H1 (cell line): Measurements from ENCODE around the gene LDLRAD4. TPM values are rescaled to one million over a fixed set of nuclear protein-coding genes. Genes with fewer than 3 reads are reported as not detected.

Experiments
- CTCF ChIA-PET: fragments of 300-600 bp; sonication (Branson Sonifier 250); formaldehyde crosslinking; loops from one replicate; lab custom pipeline; 2021; ENCODE audit not compliant: partially characterized antibody; lab: Charles Lee
- POLR2A ChIA-PET: fragments of 300-600 bp; sonication (Branson Sonifier 250); formaldehyde crosslinking; loops from one replicate; lab custom pipeline; 2021; ENCODE audit warnings: inconsistent platforms; ENCODE audit not compliant: partially characterized antibody; lab: Charles Lee
- DNase-seq, 2 experiments: peaks; one replicate each; pipeline versions ENCODE4 v3.0.0 to v3.0.0-alpha.2; 2010 to 2022; ENCODE audit warnings: low spot score in 2 of 2, low read depth in 1 of 2, mixed read lengths in 1 of 2
- FAIRE-seq: peaks from 2 replicates; lab custom pipeline; 2011; peaks lifted over from hg19 to GRCh38; lab: Jason Lieb, UNC
- H2AFZ ChIP-seq: 2 replicates; pipeline ENCODE4 v1.8.1; 2012; ENCODE audit warnings: low read length, inconsistent platforms
- H2AK5ac ChIP-seq: 2 replicates; pipeline ENCODE4 v1.6.1; 2013; ENCODE audit warnings: low read depth, low read length
- H2BK120ac ChIP-seq: replicated peaks from 2 replicates; pipeline ENCODE3; 2013; ENCODE audit warnings: low read depth, low read length, inconsistent platforms
- H2BK12ac ChIP-seq: 2 replicates; pipeline ENCODE4 v1.6.1; 2013; ENCODE audit warnings: low read depth, low read length
- H2BK15ac ChIP-seq: 2 replicates; pipeline ENCODE4 v1.6.1; 2013; ENCODE audit warnings: low read length
- H2BK20ac ChIP-seq: 2 replicates; pipeline ENCODE4 v1.6.1; 2013; ENCODE audit warnings: low read length
- H2BK5ac ChIP-seq: 2 replicates; pipeline ENCODE4 v1.6.1; 2013; ENCODE audit warnings: low read depth, low read length
- H3K14ac ChIP-seq: 2 replicates; pipeline ENCODE4 v1.6.1; 2013; ENCODE audit warnings: inconsistent platforms; ENCODE audit not compliant: insufficient read length
- H3K18ac ChIP-seq: 2 replicates; pipeline ENCODE4 v1.6.1; 2013; ENCODE audit warnings: low read length; ENCODE audit errors: extremely low read depth
- H3K23ac ChIP-seq: 2 replicates; pipeline ENCODE4 v1.6.1; 2013; ENCODE audit warnings: inconsistent platforms; ENCODE audit not compliant: insufficient read length
- H3K23me2 ChIP-seq: 2 replicates; pipeline ENCODE4 v1.6.1; 2013; ENCODE audit warnings: low read depth, low read length
- H3K27ac ChIP-seq: 2 replicates; pipeline ENCODE4 v1.6.1; 2011; ENCODE audit warnings: low read depth, low read length, inconsistent platforms
- H3K27me3 ChIP-seq, 4 experiments: replicated peaks in 1 of 4; 1 replicate in 1 of 4; 2 replicates in 3 of 4; pipeline versions ENCODE4 v1.6.1 to v1.8.1; 2011 to 2013; ENCODE audit warnings: low read length in 3 of 4, mild to moderate bottlenecking in 3 of 4, inconsistent platforms in 2 of 4, mixed read lengths in 2 of 4, moderate library complexity in 1 of 4; ENCODE audit not compliant: control insufficient read depth in 3 of 4, insufficient read depth in 3 of 4; ENCODE audit errors: extremely low read depth in 1 of 4
- H3K36me3 ChIP-seq, 4 experiments: 2 replicates each; pipeline versions ENCODE4 v1.6.1 to v1.8.1; 2011 to 2013; ENCODE audit warnings: mild to moderate bottlenecking in 4 of 4, low read length in 3 of 4, moderate library complexity in 2 of 4, control low read depth in 1 of 4, inconsistent platforms in 1 of 4; ENCODE audit not compliant: insufficient read depth in 4 of 4, control insufficient read depth in 2 of 4
- H3K4ac ChIP-seq: replicated peaks from 2 replicates; pipeline ENCODE3; 2013; ENCODE audit warnings: low read length, low read depth, mixed read lengths, inconsistent platforms; ENCODE audit not compliant: insufficient read length
- H3K4me1 ChIP-seq, 4 experiments: replicated peaks in 1 of 4; 1 replicate in 1 of 4; 2 replicates in 3 of 4; pipeline versions ENCODE4 v1.6.1 to v1.8.1; 2011 to 2013; ENCODE audit warnings: low read length in 3 of 4, inconsistent platforms in 2 of 4, mixed read lengths in 1 of 4; ENCODE audit not compliant: insufficient read depth in 4 of 4, control insufficient read depth in 3 of 4
- H3K4me2 ChIP-seq, 2 experiments: 2 replicates each; pipeline versions ENCODE4 v1.6.1 to v1.8.1; 2011 to 2013; ENCODE audit warnings: low read depth in 2 of 2, low read length in 2 of 2, control low read depth in 1 of 2, inconsistent platforms in 1 of 2, mild to moderate bottlenecking in 1 of 2; ENCODE audit not compliant: insufficient read depth in 1 of 2
- H3K4me3 ChIP-seq, 4 experiments: fragments of 200-600, 300-600 bp in 1 of 4; sonication (generic), shearing (Covaris generic), sonication (Bioruptor Twin) in 1 of 4; 2 replicates each; pipeline versions ENCODE4 v1.5.1 to v1.8.1; 2011 to 2016; ENCODE audit warnings: low read length in 4 of 4, low read depth in 3 of 4, control low read depth in 2 of 4, inconsistent platforms in 2 of 4, mild to moderate bottlenecking in 2 of 4, mixed read lengths in 1 of 4, moderate library complexity in 1 of 4; ENCODE audit not compliant: insufficient read depth in 2 of 4; ENCODE audit errors: extremely low read depth in 1 of 4
- H3K56ac ChIP-seq: replicated peaks from 2 replicates; pipeline ENCODE3; 2013; ENCODE audit warnings: low read depth, mild to moderate bottlenecking, mixed read lengths, low read length, inconsistent platforms; ENCODE audit not compliant: insufficient read length
- H3K79me1 ChIP-seq: 2 replicates; pipeline ENCODE4 v1.6.1; 2013; ENCODE audit warnings: low read depth, low read length, control low read depth
- H3K79me2 ChIP-seq, 2 experiments: 2 replicates each; pipeline versions ENCODE4 v1.6.1 to v1.8.1; 2012 to 2013; ENCODE audit warnings: low read length in 2 of 2, mild to moderate bottlenecking in 2 of 2, inconsistent platforms in 1 of 2; ENCODE audit not compliant: insufficient read depth in 2 of 2, control insufficient read depth in 1 of 2
- H3K9ac ChIP-seq, 4 experiments: replicated peaks in 1 of 4; 1 replicate in 1 of 4; 2 replicates in 3 of 4; pipeline versions ENCODE4 v1.6.1 to v1.8.1; 2011 to 2013; ENCODE audit warnings: low read depth in 3 of 4, low read length in 3 of 4, control low read depth in 2 of 4, mild to moderate bottlenecking in 2 of 4, moderate library complexity in 2 of 4, inconsistent platforms in 1 of 4; ENCODE audit errors: extremely low read depth in 1 of 4
- H3K9me3 ChIP-seq, 2 experiments: 2 replicates each; pipeline versions ENCODE4 v1.6.1 to v1.8.1; 2012 to 2013; ENCODE audit warnings: mild to moderate bottlenecking in 2 of 2, moderate library complexity in 2 of 2, control low read depth in 1 of 2, inconsistent platforms in 1 of 2, low read depth in 1 of 2, low read length in 1 of 2, mixed read lengths in 1 of 2; ENCODE audit not compliant: insufficient read depth in 2 of 2
- H4K20me1 ChIP-seq, 2 experiments: replicated peaks in 1 of 2; 2 replicates each; pipeline versions ENCODE3 to v1.8.1; 2011 to 2013; ENCODE audit warnings: inconsistent platforms in 2 of 2, low read length in 2 of 2, mild to moderate bottlenecking in 1 of 2; ENCODE audit not compliant: insufficient read depth in 2 of 2, control insufficient read depth in 1 of 2
- H4K5ac ChIP-seq: 2 replicates; pipeline ENCODE4 v1.6.1; 2013; ENCODE audit warnings: low read length, low read depth, mixed read lengths, inconsistent platforms; ENCODE audit not compliant: insufficient read length
- H4K8ac ChIP-seq: 2 replicates; pipeline ENCODE4 v1.8.0; 2013; ENCODE audit warnings: mild to moderate bottlenecking, moderate library complexity, low read length, inconsistent platforms; ENCODE audit not compliant: insufficient read depth; ENCODE audit errors: extremely low read depth
- H4K91ac ChIP-seq: replicated peaks from 2 replicates; pipeline ENCODE3; 2013; ENCODE audit warnings: low read length, mixed read lengths, inconsistent platforms; ENCODE audit not compliant: insufficient read length
- ASH2L ChIP-seq: fragments of 200-600, 300-600 bp; sonication (generic); IDR thresholded peaks from one replicate; pipeline ENCODE4 v1.7.1; 2017; ENCODE audit warnings: low read length
- CBX8 ChIP-seq: fragments of 300-800, 300-1000 bp; sonication (generic); IDR thresholded peaks from 2 replicates; pipeline ENCODE4 v1.7.1; 2016; ENCODE audit warnings: low read depth, low read length, borderline replicate concordance
- EGR1 ChIP-seq: IDR thresholded peaks from 2 replicates; pipeline ENCODE4 v1.6.1; 2011; ENCODE audit warnings: low read depth, low read length, borderline replicate concordance
- NANOG ChIP-seq: IDR thresholded peaks from 2 replicates; pipeline ENCODE4 v1.6.1; 2011; ENCODE audit warnings: low read length, low read depth, mild to moderate bottlenecking, inconsistent platforms; ENCODE audit not compliant: insufficient read depth, poor library complexity, severe bottlenecking
- PHF8 ChIP-seq: fragments of 200-600 bp; sonication (generic); conservative IDR thresholded peaks from 2 replicates; pipeline ENCODE4 v1.7.1; 2012; ENCODE audit warnings: low read depth, mild to moderate bottlenecking, inconsistent platforms, low read length, moderate library complexity
- RBBP5 ChIP-seq: IDR thresholded peaks from 2 replicates; pipeline ENCODE4 v1.7.1; 2012; ENCODE audit warnings: low read depth, mild to moderate bottlenecking, inconsistent platforms, low read length, moderate library complexity, borderline replicate concordance
- RFX5 ChIP-seq: IDR thresholded peaks from 2 replicates; pipeline ENCODE4 v1.6.1; 2011; ENCODE audit warnings: low read depth, low read length, improper control_type of control experiment, borderline replicate concordance
- SAP30 ChIP-seq: fragments of 300-600 bp; sonication (generic); IDR thresholded peaks from 2 replicates; pipeline ENCODE4 v1.7.1; 2012; ENCODE audit warnings: low read length, moderate library complexity, mild to moderate bottlenecking, inconsistent platforms; ENCODE audit not compliant: insufficient read depth, insufficient replicate concordance
- SIX5 ChIP-seq: IDR thresholded peaks from 2 replicates; pipeline ENCODE4 v1.6.1; 2011; ENCODE audit warnings: mild to moderate bottlenecking, low read depth, low read length
- SP1 ChIP-seq: IDR thresholded peaks from 2 replicates; pipeline ENCODE4 v1.6.1; 2011; ENCODE audit warnings: low read depth, low read length
- SP2 ChIP-seq: IDR thresholded peaks from 2 replicates; pipeline ENCODE4 v1.6.1; 2012; ENCODE audit warnings: mild to moderate bottlenecking, low read length, inconsistent platforms
- SP4 ChIP-seq: IDR thresholded peaks from 2 replicates; pipeline ENCODE4 v1.6.1; 2012; ENCODE audit warnings: low read length, inconsistent platforms
- SUZ12 ChIP-seq: fragments of 200-600 bp; sonication (generic); IDR thresholded peaks from 2 replicates; pipeline ENCODE4 v1.6.1; 2012; ENCODE audit warnings: mild to moderate bottlenecking, inconsistent platforms, low read length, moderate library complexity, mixed read lengths
- WGBS, 2 experiments: shearing (Covaris generic) in 1 of 2; methylation state at CpG; one replicate each; pipeline versions ENCODE4 v1.1.6 to v1.1.7; 2013 to 2015; ENCODE audit warnings: low lambda C conversion rate in 2 of 2, mixed read lengths in 2 of 2, inconsistent platforms in 1 of 2, low coverage in 1 of 2, missing lambda C conversion rate in 1 of 2; ENCODE audit not compliant: insufficient replicate concordance in 2 of 2, insufficient coverage in 1 of 2, insufficient read length in 1 of 2; ENCODE audit errors: extremely low coverage in 1 of 2, missing lambda C conversion rate in 1 of 2; 5-methylcytosine and 5-hydroxymethylcytosine counted together
- polyA plus RNA-seq, 7 experiments: library from polyadenylated mRNA; depleted of rRNA in 3 of 7; stranded (reverse) in 5 of 7; unstranded in 2 of 7; fragments of >200 nt in 5 of 7; fragments of 200-250 nt in 2 of 7; gene quantifications; 1 replicate in 5 of 7; 2 replicates in 1 of 7; 4 replicates in 1 of 7; pipeline versions ENCODE4 v1.2.1 to v1.2.3, GENCODE V29; 2011 to 2013; ENCODE audit warnings: missing spikeins in 2 of 7, mixed read lengths in 2 of 7
- total RNA-seq: library from RNA; stranded (reverse); fragmentation: NEBNext Ultra II Directional; extraction: Animal tissue kit (Norgen Biotek cat#: 25700); gene quantifications from 2 replicates; pipeline ENCODE4 v1.2.1, GENCODE V29; 2021
- TF ChIP-seq, protein P1 (sequence below): IDR thresholded peaks from 2 replicates; pipeline ENCODE4 v1.6.1; 2011; ENCODE audit warnings: low read length, improper control_type of control experiment

The LDLRAD4 gene
- total and polyA plus RNA-seq, 2 of the 8 experiments (the other 6 are each of a cell fraction or from before 2014, with no cell fraction given) = 0.77 to 1.4 TPM

DNA sequence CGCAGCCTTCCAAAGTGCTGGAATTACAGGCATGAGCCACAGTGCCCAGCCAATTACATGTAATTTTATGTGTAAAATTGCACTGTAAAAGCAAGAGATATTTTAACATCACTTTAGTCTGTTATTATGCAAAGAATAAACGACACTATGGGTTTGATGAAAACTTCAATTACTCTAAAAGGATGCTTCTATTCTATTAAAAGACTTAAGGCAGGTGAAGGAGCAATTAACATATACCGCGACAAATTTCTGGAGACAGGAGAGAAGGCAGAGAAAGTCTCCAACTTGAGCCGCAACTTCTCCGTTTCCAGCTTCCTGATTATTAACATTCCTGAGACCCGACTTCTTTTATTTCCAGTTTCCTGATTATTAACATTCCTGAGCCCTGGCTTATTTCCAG lies 454.1 kb downstream of the LDLRAD4 start:
- no peak overlapping the region for H2AK5ac ChIP-seq
- no peak overlapping the region for H3K23ac ChIP-seq
- H4K5ac ChIP-seq = no peak overlapping the region
- H3K18ac ChIP-seq = no peak overlapping the region
- peaks cover 0 to 3% of the 10 kb centered on the region in 2 experiments; a peak in 2 of 4 replicates for H3K79me2 ChIP-seq
- H4K20me1 ChIP-seq = peaks cover 0 to 4% of the 10 kb centered on the region in 2 experiments
- no peak overlapping the region for H4K91ac ChIP-seq
- no peaks in the 10 kb centered on the region for H3K23me2 ChIP-seq
- H3K14ac ChIP-seq = no peak overlapping the region
- H2BK12ac ChIP-seq = no peak overlapping the region
- peaks cover 0 to 3% (median 0%) of the 10 kb centered on the region in 4 experiments; a peak in 2 of 8 replicates for H3K36me3 ChIP-seq
- no peak overlapping the region for H2BK15ac ChIP-seq
- ChIA-PET POLR2A (no interaction called here), CTCF (interaction anchor here (0.7 kb wide), 1 partner anchor 55 kb away, joined by 3 read pairs; no protein-coding TSS in a partner anchor)
- H3K4me3 ChIP-seq = no peak overlapping the region
- H2BK5ac ChIP-seq = no peak overlapping the region
- DNase-seq (no peak), FAIRE-seq (no peak)
- no peaks in the 10 kb centered on the region for H3K79me1 ChIP-seq
- no peaks in the 10 kb centered on the region for H3K4me1 ChIP-seq
- 93% methylated on average over 7 of the region's 7 CpGs; no CpG with 5 or more reads in 1 of the 2 experiments for WGBS, 2 experiments
- H4K8ac ChIP-seq = no peak overlapping the region
- no peak overlapping the region for H3K4ac ChIP-seq
- no peak overlapping the region for H2AFZ ChIP-seq
- no peak overlapping the region for H2BK120ac ChIP-seq
- H3K9me3 ChIP-seq = peaks cover 12 to 13% of the 10 kb centered on the region in 2 experiments
- H3K4me2 ChIP-seq = no peak overlapping the region
- H2BK20ac ChIP-seq = no peak overlapping the region
- no peaks in the 10 kb centered on the region for H3K27me3 ChIP-seq
- H3K9ac ChIP-seq = no peak overlapping the region
- H3K56ac ChIP-seq = no peak overlapping the region
- H3K27ac ChIP-seq = no peak overlapping the region
- TF ChIP-seq EGR1 (no peak), SP4 (no peak), PHF8 (no peak), SUZ12 (no peak), SP2 (no peak), ASH2L (no peak), NANOG (no peak), CBX8 (no peak), RBBP5 (no peak), SP1 (no peak), RFX5 (no peak), SAP30 (no peak), SIX5 (no peak)
- TF ChIP-seq, protein P1, sequence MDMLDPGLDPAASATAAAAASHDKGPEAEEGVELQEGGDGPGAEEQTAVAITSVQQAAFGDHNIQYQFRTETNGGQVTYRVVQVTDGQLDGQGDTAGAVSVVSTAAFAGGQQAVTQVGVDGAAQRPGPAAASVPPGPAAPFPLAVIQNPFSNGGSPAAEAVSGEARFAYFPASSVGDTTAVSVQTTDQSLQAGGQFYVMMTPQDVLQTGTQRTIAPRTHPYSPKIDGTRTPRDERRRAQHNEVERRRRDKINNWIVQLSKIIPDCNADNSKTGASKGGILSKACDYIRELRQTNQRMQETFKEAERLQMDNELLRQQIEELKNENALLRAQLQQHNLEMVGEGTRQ = no peak
